ENCODE data around the gene AK1.

AK1 gene

GRCh38 chr9:127895811-127896210, 18.3 kb upstream of the AK1 start:
- H3K4me3 ChIP-seq (replicated peaks in 1 of 2; ENCODE audit: low read depth in 2 of 2, low read length in 2 of 2) = no peak overlapping the region
- no peak for DNase-seq (ENCODE audit: low read depth in 2 of 2)
- no peak for TF ChIP-seq CTCF (IDR thresholded peaks at IDR 0.05; ENCODE audit: low read depth, low read length)

- DNase-seq (ENCODE audit: low read depth in 2 of 2) = no peak
- no peak for TF ChIP-seq CTCF (IDR thresholded peaks at IDR 0.05; ENCODE audit: low read depth, low read length)
- no peak overlapping the region for H3K4me3 ChIP-seq (replicated peaks in 1 of 2; ENCODE audit: low read depth in 2 of 2, low read length in 2 of 2)
Measured at GRCh38 chr9:127893392-127893791, 15.9 kb upstream of the AK1 start.

GRCh38 chr9:127892831-127893230, 15.4 kb upstream of the AK1 start:
- no peak for TF ChIP-seq CTCF (IDR thresholded peaks at IDR 0.05; ENCODE audit: low read depth, low read length)
- H3K4me3 ChIP-seq (replicated peaks in 1 of 2; ENCODE audit: low read depth in 2 of 2, low read length in 2 of 2) = no peak overlapping the region

GRCh38 chr9:127890053-127890452, 12.6 kb upstream of the AK1 start:
- TF ChIP-seq CTCF (IDR thresholded peaks at IDR 0.05; ENCODE audit: low read depth, low read length) = no peak
- no peak for DNase-seq (ENCODE audit: low read depth in 2 of 2)
- H3K4me3 ChIP-seq (replicated peaks in 1 of 2; ENCODE audit: low read depth in 2 of 2, low read length in 2 of 2) = no peak overlapping the region

More at GRCh38 chr9:127892831-127893230, 15.4 kb upstream of the AK1 start:
- DNase-seq (ENCODE audit: low read depth in 2 of 2) = no peak

- TF ChIP-seq CTCF (IDR thresholded peaks at IDR 0.05; ENCODE audit: low read depth, low read length) = peak; percentile 32
- DNase-seq (ENCODE audit: low read depth in 2 of 2) = no peak
- no peak overlapping the region for H3K4me3 ChIP-seq (replicated peaks in 1 of 2; ENCODE audit: low read depth in 2 of 2, low read length in 2 of 2)
Measured at GRCh38 chr9:127887792-127888191, 10.3 kb upstream of the AK1 start.

- DNase-seq (ENCODE audit: low read depth in 2 of 2) = no peak
- TF ChIP-seq CTCF (IDR thresholded peaks at IDR 0.05; ENCODE audit: low read depth, low read length) = no peak
- H3K4me3 ChIP-seq (replicated peaks in 1 of 2; ENCODE audit: low read depth in 2 of 2, low read length in 2 of 2) = no peak overlapping the region
Measured at GRCh38 chr9:127886401-127886972, 9.0 kb upstream of the AK1 start.
